ENCODE data around the gene BABAM2.
"Not testable (repeated sequence)": the region's sequence is repeated elsewhere in the genome, so short reads cannot be mapped to it uniquely, and the experiment has no call there.

BABAM2 gene

GRCh38 chr2:28085201-28085600 lies 194.7 kb downstream of the BABAM2 start:
- DNase-seq = no peak

GRCh38 chr2:28086611-28087010 lies 196.1 kb downstream of the BABAM2 start:
- DNase-seq = no peak

- DNase-seq = no peak
These were observed 198.4 kb downstream of the BABAM2 start for GRCh38 chr2:28088970-28089369.

GRCh38 chr2:28089486-28089885 lies 199.0 kb downstream of the BABAM2 start:
- no peak for DNase-seq

- no peak for DNase-seq
These were observed 202.8 kb downstream of the BABAM2 start for GRCh38 chr2:28093308-28093707.

- no peak for DNase-seq
These were observed 203.2 kb downstream of the BABAM2 start for GRCh38 chr2:28093768-28094167.

GRCh38 chr2:28094739-28095138 lies 204.2 kb downstream of the BABAM2 start:
- no peak for DNase-seq

GRCh38 chr2:28095622-28096021 lies 205.1 kb downstream of the BABAM2 start:
- DNase-seq = no peak

GRCh38 chr2:28096421-28096820 lies 205.9 kb downstream of the BABAM2 start:
- no peak for DNase-seq

- no peak for DNase-seq
These were observed 208.1 kb downstream of the BABAM2 start for GRCh38 chr2:28098501-28099225.

GRCh38 chr2:28101123-28101522 lies 210.6 kb downstream of the BABAM2 start:
- no peak for DNase-seq

GRCh38 chr2:28101892-28102291 lies 211.4 kb downstream of the BABAM2 start:
- no peak for DNase-seq

- no peak for DNase-seq
These were observed 211.9 kb downstream of the BABAM2 start for GRCh38 chr2:28102455-28102874.

GRCh38 chr2:28103611-28104010 lies 213.1 kb downstream of the BABAM2 start:
- no peak for DNase-seq

GRCh38 chr2:28108143-28108542 lies 217.6 kb downstream of the BABAM2 start:
- no peak for DNase-seq

- not testable (repeated sequence) for DNase-seq
These were observed 223.2 kb downstream of the BABAM2 start for GRCh38 chr2:28113771-28114170.

GRCh38 chr2:28117104-28117596 lies 226.6 kb downstream of the BABAM2 start:
- DNase-seq = no peak

GRCh38 chr2:28119631-28120030 lies 229.1 kb downstream of the BABAM2 start:
- DNase-seq = no peak

- DNase-seq = no peak
These were observed 237.9 kb downstream of the BABAM2 start for GRCh38 chr2:28128281-28128950.

- no peak for DNase-seq
These were observed 239.6 kb downstream of the BABAM2 start for GRCh38 chr2:28129955-28130695.

- no peak for DNase-seq
These were observed 243.2 kb downstream of the BABAM2 start for GRCh38 chr2:28133778-28134177.

- no peak for DNase-seq
These were observed 243.8 kb downstream of the BABAM2 start for GRCh38 chr2:28134262-28134812.

GRCh38 chr2:28134857-28135256 lies 244.3 kb downstream of the BABAM2 start:
- DNase-seq = no peak
